ENCODE data around the gene MEX3C. TPM values are rescaled to one million over a fixed set of nuclear protein-coding genes. Genes with fewer than 3 reads are reported as not detected.

The MEX3C gene
- total RNA-seq, 3 donors from 2014 or later: 67.4 to 89.2 (median 80.3) TPM

GRCh38 chr18:51171625-51172259 is 25.7 kb downstream of the MEX3C start:
- H3K4me3 Mint-ChIP-seq: peak overlapping the region; percentile 10
- DNase-seq (no peak), ATAC-seq (peak; percentile 88 to 89)
- peaks cover 59% of the 10 kb centered on the region for H3K4me1 Mint-ChIP-seq (ENCODE audit: low read depth)
- H3K9me3 Mint-ChIP-seq: no peaks in the 10 kb centered on the region
- no peaks in the 10 kb centered on the region for H3K27me3 Mint-ChIP-seq (ENCODE audit: low read depth)
- H3K36me3 Mint-ChIP-seq (ENCODE audit: insufficient read depth): peaks cover 17% of the 10 kb centered on the region

DNA sequence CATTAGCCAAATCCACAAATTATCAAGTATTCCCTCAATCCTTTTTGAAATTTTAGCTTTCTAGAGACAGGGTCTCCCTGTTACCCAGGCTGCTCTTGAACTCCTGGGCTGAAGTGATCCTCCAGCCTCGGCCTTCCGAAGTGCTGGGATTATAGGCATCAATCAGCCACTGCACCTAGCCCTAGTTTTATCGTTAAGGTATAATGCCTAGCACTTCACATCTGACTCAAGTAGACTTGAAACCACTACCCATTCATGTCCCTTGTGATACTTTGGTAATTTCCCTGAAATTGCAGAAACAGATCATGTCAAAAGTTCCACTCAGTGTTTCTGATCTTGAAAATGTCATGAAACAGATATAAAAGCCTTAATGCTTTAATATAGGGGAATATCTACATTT is 26.3 kb downstream of the MEX3C start:
- peak overlapping the region; percentile 16 for H3K4me3 Mint-ChIP-seq
- peaks cover 11% of the 10 kb centered on the region for H3K36me3 Mint-ChIP-seq (ENCODE audit: insufficient read depth)
- H3K27me3 Mint-ChIP-seq (ENCODE audit: low read depth): no peaks in the 10 kb centered on the region
- H3K4me1 Mint-ChIP-seq (ENCODE audit: low read depth): peaks cover 55% of the 10 kb centered on the region
- ATAC-seq (peak; percentile 74 to 82), DNase-seq (no peak)
- no peaks in the 10 kb centered on the region for H3K9me3 Mint-ChIP-seq

DNA sequence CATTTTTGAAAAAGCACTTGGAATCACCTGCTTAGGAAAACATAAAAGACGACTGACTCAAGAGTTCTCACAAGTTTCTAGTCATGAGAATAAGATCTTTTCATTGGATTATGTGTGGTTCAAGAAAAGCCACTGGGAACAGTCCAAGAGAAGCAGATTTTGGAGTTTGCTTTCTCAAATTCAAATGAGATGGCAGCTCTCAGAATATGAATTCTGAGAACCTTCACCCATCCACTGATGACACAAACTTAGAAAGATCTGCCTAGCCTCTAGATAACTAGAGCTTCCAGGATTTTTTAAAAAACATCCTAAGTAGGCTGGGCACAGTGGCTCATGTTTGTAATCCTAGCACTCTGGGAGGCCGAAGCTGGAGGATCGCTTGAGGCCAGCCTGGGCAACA is 26.8 kb downstream of the MEX3C start:
- no peak overlapping the region for H3K4me3 Mint-ChIP-seq
- ATAC-seq (peak in 1 of 2 donors; percentile 10), DNase-seq (no peak)
- no peaks in the 10 kb centered on the region for H3K27me3 Mint-ChIP-seq (ENCODE audit: low read depth)
- peaks cover 54% of the 10 kb centered on the region for H3K4me1 Mint-ChIP-seq (ENCODE audit: low read depth)
- H3K36me3 Mint-ChIP-seq (ENCODE audit: insufficient read depth): peaks cover 7% of the 10 kb centered on the region
- H3K9me3 Mint-ChIP-seq: no peaks in the 10 kb centered on the region

- H3K4me1 Mint-ChIP-seq (ENCODE audit: low read depth): peaks cover 54% of the 10 kb centered on the region
- H3K36me3 Mint-ChIP-seq (ENCODE audit: insufficient read depth): peaks cover 3% of the 10 kb centered on the region
- H3K4me3 Mint-ChIP-seq: no peak overlapping the region
- no peaks in the 10 kb centered on the region for H3K9me3 Mint-ChIP-seq
- ATAC-seq: no peak
- no peak for DNase-seq
- H3K27me3 Mint-ChIP-seq (ENCODE audit: low read depth): no peaks in the 10 kb centered on the region
These were observed 27.8 kb downstream of the MEX3C start for GRCh38 chr18:51169731-51170130.

GRCh38 chr18:51168960-51169662 is 28.4 kb downstream of the MEX3C start:
- Mint-ChIP-seq H3K4me3 (no peak overlapping the region), H3K27me3 (ENCODE audit: low read depth) (no peaks in the 10 kb centered on the region), H3K4me1 (ENCODE audit: low read depth) (peaks cover 52% of the 10 kb centered on the region), H3K9me3 (no peaks in the 10 kb centered on the region), H3K36me3 (ENCODE audit: insufficient read depth) (peaks cover 2% of the 10 kb centered on the region)
- no peak for ATAC-seq
- no peak for DNase-seq

DNA sequence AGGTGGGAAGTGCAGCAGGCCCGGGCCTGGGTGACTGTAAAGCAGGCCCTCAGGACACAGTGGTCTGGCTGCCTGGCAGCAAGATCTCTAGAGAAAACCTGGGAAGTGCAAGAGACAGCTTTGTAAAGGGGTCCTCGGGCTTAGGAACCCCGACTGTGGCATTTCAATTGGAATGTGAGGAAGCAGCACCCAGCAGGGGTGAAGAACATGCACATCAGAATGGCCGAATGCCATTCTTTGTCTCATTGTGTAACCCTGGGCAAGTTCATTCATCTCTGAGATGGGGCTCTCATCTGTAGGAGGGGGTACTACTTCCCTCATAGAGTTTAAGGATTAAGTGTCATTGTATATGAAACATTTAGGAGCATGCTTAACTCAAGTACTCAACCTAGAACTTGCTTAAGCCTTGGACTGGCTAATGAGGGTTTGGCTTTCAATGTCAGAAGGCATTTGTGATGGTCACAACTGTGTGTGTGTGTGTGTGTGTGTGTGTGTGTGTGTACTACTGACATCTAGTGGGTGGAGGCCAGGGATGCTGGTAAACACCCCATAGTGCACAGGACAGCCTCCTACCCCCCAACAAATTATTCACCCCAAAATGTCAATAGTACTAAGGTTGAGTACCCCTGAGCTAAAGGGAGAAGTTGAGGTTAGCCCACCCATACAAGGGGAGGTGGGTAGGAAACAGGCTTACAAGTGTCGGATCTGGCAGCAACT is 29.3 kb downstream of the MEX3C start:
- no peak for ATAC-seq
- peaks cover 48% of the 10 kb centered on the region for H3K4me1 Mint-ChIP-seq (ENCODE audit: low read depth)
- no peak for DNase-seq
- no peak overlapping the region for H3K4me3 Mint-ChIP-seq
- no peaks in the 10 kb centered on the region for H3K27me3 Mint-ChIP-seq (ENCODE audit: low read depth)
- no peaks in the 10 kb centered on the region for H3K9me3 Mint-ChIP-seq
- peaks cover 2% of the 10 kb centered on the region for H3K36me3 Mint-ChIP-seq (ENCODE audit: insufficient read depth)

- Mint-ChIP-seq H3K4me3 (no peak overlapping the region), H3K9me3 (no peaks in the 10 kb centered on the region), H3K4me1 (ENCODE audit: low read depth) (peaks cover 22% of the 10 kb centered on the region), H3K36me3 (ENCODE audit: insufficient read depth) (no peaks in the 10 kb centered on the region), H3K27me3 (ENCODE audit: low read depth) (no peaks in the 10 kb centered on the region)
- no peak for DNase-seq
- ATAC-seq: no peak
These were observed 32.2 kb downstream of the MEX3C start for GRCh38 chr18:51165296-51165695.

GRCh38 chr18:51164761-51165281 is 32.7 kb downstream of the MEX3C start:
- no peak overlapping the region for H3K4me3 Mint-ChIP-seq
- no peaks in the 10 kb centered on the region for H3K36me3 Mint-ChIP-seq (ENCODE audit: insufficient read depth)
- no peaks in the 10 kb centered on the region for H3K27me3 Mint-ChIP-seq (ENCODE audit: low read depth)
- DNase-seq: no peak
- no peak for ATAC-seq
- peaks cover 17% of the 10 kb centered on the region for H3K4me1 Mint-ChIP-seq (ENCODE audit: low read depth)
- H3K9me3 Mint-ChIP-seq: no peaks in the 10 kb centered on the region

DNA sequence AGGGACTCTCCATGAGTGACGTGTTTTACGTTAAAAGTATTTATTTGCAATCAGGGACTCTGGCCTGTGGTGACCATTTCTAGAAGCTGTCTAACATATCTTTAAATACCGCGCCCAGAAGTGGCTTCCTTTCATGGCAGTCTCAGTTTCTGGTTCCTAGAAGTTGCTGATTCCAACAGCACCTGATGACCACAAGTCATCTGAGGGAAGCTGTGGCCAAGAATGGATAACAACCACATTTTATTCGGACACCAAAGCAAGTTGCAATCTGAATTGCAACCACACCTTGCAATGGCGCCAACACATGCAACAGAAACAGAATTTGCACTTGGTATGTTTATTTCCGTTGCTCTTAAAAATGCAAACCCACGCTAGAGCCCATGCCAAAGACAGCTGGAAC is 33.1 kb downstream of the MEX3C start:
- H3K9me3 Mint-ChIP-seq: no peaks in the 10 kb centered on the region
- no peak for ATAC-seq
- no peak overlapping the region for H3K4me3 Mint-ChIP-seq

DNA sequence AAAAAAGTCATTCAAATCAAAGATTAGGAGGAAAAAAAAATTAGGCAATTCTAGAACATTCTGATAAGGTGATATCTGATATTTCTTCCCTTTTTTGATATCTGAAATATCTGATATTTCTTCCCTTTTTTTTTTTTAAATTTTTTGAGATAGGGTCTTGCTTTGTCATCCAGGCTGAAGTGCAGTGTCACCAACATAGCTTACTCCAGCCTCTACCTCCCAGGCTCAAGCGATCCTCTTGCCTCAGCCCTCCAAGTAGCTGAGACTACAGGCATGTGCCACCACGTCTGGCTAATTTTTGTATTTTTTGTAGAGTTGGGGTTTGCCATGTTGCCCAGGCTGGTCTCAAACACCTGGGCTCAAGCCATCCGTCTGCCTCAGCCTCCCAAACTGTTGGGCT is 33.9 kb downstream of the MEX3C start:
- no peak overlapping the region for H3K4me3 Mint-ChIP-seq
- no peak for ATAC-seq
- DNase-seq: no peak
- H3K36me3 Mint-ChIP-seq (ENCODE audit: insufficient read depth): no peaks in the 10 kb centered on the region
- H3K4me1 Mint-ChIP-seq (ENCODE audit: low read depth): peaks cover 4% of the 10 kb centered on the region
- H3K9me3 Mint-ChIP-seq: no peaks in the 10 kb centered on the region
- H3K27me3 Mint-ChIP-seq (ENCODE audit: low read depth): no peaks in the 10 kb centered on the region

More for the DNA sequence above, 33.1 kb downstream of the MEX3C start:
- peaks cover 12% of the 10 kb centered on the region for H3K4me1 Mint-ChIP-seq (ENCODE audit: low read depth)
- H3K36me3 Mint-ChIP-seq (ENCODE audit: insufficient read depth): no peaks in the 10 kb centered on the region
- DNase-seq: no peak
- H3K27me3 Mint-ChIP-seq (ENCODE audit: low read depth): no peaks in the 10 kb centered on the region

DNA sequence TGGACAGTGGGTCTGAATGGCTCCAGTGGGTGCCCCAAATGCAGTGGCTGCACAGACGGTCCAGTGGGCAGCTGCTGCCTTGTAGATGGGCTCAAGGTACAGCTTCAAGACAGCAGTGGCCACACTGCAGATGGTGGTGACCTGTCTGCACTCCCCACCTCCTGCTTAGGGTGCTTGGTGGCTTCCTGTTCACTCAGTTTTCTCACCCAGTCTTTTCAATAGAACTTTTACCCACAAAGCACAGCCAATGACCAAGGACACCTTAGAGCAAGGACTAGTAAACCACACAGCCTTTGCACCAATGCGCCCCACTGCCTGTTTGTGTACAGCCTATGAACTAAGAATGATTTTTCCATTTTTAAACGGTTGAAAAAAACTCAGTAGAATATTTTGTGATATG is 34.9 kb downstream of the MEX3C start:
- H3K27me3 Mint-ChIP-seq (ENCODE audit: low read depth): no peaks in the 10 kb centered on the region
- H3K36me3 Mint-ChIP-seq (ENCODE audit: insufficient read depth): no peaks in the 10 kb centered on the region
- no peaks in the 10 kb centered on the region for H3K9me3 Mint-ChIP-seq
- DNase-seq (no peak), ATAC-seq (no peak)
- no peak overlapping the region for H3K4me3 Mint-ChIP-seq
- H3K4me1 Mint-ChIP-seq (ENCODE audit: low read depth): peaks cover 3% of the 10 kb centered on the region

- Mint-ChIP-seq H3K9me3 (no peaks in the 10 kb centered on the region), H3K4me3 (no peak overlapping the region), H3K4me1 (ENCODE audit: low read depth) (peaks cover 3% of the 10 kb centered on the region), H3K27me3 (ENCODE audit: low read depth) (no peaks in the 10 kb centered on the region), H3K36me3 (ENCODE audit: insufficient read depth) (no peaks in the 10 kb centered on the region)
- no peak for DNase-seq
- ATAC-seq: no peak
These were observed 36.8 kb downstream of the MEX3C start for GRCh38 chr18:51160646-51161045.

DNA sequence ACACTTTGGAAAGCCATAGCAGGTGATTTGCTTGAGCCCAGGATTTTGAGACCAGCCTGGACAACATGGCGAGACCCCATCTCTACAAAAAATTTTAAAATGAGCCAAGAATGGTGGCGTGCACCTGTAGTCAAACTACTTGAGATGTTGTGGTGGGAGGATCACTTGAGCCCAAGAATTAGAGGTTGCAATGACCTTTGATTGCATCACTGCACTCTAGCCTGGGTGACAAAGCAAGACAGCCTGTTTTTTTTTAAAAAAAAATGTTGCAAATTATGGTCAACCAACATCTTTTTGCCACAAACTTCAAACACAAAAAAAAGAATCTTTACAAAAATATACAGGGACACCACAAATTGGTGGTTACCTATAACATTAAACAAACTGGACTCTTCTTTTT is 40.3 kb downstream of the MEX3C start:
- H3K4me3 Mint-ChIP-seq: no peak overlapping the region
- no peaks in the 10 kb centered on the region for H3K36me3 Mint-ChIP-seq (ENCODE audit: insufficient read depth)
- ATAC-seq (no peak), DNase-seq (no peak)
- no peaks in the 10 kb centered on the region for H3K27me3 Mint-ChIP-seq (ENCODE audit: low read depth)
- H3K9me3 Mint-ChIP-seq: no peaks in the 10 kb centered on the region
- H3K4me1 Mint-ChIP-seq (ENCODE audit: low read depth): peaks cover 26% of the 10 kb centered on the region

DNA sequence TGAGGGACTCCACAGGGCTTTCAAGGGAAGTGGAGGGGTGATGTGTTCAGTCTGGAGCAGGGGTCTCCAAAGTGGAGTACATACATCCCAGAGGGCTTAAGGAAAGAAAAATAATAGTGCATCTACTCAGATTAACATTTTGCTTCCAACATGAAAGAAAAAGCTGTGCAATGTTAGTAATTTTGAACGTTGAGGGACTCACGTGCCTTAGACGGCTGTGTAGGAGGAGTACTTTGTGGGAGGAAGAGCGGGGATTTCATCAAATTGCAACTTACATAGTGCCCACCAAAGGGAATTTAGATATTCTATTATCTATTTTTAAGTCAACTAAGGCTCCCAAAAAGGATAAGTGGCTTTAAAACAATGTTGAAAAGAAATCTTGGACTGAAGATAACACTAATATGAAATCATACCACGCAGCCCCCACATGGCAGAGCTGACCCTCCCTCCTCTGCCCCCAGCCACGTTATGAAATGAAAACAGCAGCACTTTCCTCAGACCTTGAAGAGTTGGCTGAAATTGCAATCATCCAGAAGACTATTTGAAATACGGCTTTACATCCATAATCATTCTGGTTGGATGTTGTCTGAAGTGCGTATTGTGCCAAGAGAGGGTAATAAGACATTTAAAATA is 42.9 kb downstream of the MEX3C start:
- H3K4me1 Mint-ChIP-seq (ENCODE audit: low read depth): peaks cover 49% of the 10 kb centered on the region
- no peak for ATAC-seq
- no peaks in the 10 kb centered on the region for H3K27me3 Mint-ChIP-seq (ENCODE audit: low read depth)
- H3K4me3 Mint-ChIP-seq: peak overlapping the region; percentile 77
- H3K9me3 Mint-ChIP-seq: no peaks in the 10 kb centered on the region
- DNase-seq: no peak
- H3K36me3 Mint-ChIP-seq (ENCODE audit: insufficient read depth): no peaks in the 10 kb centered on the region
